ENCODE measurements around the gene RAB4B. TPM values are rescaled to one million over a fixed set of nuclear protein-coding genes. Genes with fewer than 3 reads are reported as not detected.

Gene RAB4B
- total RNA-seq, 1 donor = 13.8 TPM

DNA sequence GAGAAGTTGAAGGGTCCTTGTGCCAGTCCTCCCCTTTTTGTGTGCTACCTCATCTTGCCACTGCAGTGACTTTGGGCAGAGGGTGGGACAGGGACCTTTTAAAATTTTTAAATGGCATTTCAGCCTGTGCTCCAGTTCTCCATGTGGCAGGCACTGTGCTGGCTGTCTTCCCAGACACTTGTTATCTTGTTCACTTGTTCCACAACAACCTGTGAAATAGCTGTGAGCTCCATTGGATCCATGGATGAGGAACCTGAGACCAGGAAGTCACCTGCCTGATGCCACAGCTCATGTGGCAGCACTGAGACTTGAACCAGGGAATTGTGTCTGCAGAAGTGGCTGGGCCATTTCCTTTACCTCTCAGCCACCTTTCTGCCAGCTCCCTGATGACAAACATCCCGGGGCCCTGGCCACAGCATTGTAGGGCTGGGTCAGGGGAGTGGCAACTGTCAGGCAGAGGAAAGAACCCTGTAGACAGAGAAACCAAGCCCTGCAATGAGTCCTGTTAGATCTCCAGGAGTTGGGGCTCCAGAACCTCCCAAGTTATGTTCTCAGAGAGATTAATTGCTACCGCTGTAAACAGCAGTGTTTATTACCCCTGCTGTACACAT lies 27.3 kb downstream of the RAB4B start:
- TF ChIP-seq, protein P1, sequence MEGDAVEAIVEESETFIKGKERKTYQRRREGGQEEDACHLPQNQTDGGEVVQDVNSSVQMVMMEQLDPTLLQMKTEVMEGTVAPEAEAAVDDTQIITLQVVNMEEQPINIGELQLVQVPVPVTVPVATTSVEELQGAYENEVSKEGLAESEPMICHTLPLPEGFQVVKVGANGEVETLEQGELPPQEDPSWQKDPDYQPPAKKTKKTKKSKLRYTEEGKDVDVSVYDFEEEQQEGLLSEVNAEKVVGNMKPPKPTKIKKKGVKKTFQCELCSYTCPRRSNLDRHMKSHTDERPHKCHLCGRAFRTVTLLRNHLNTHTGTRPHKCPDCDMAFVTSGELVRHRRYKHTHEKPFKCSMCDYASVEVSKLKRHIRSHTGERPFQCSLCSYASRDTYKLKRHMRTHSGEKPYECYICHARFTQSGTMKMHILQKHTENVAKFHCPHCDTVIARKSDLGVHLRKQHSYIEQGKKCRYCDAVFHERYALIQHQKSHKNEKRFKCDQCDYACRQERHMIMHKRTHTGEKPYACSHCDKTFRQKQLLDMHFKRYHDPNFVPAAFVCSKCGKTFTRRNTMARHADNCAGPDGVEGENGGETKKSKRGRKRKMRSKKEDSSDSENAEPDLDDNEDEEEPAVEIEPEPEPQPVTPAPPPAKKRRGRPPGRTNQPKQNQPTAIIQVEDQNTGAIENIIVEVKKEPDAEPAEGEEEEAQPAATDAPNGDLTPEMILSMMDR (IDR thresholded peaks at IDR 0.05; ENCODE audit: extremely low read depth, low read depth, low read length) = no peak
- Histone ChIP-seq H3K4me2 (ENCODE audit: insufficient read depth, low read length) (no peak overlapping the region), H3K4me1 (ENCODE audit: insufficient read depth, low read length) (peaks cover 44% of the 10 kb centered on the region), H3K27ac (ENCODE audit: low read depth, low read length) (peak overlapping the region; percentile 69), H3K9me3 (ENCODE audit: low read depth, low read length) (no peaks in the 10 kb centered on the region), H2AFZ (ENCODE audit: low read length) (no peak overlapping the region), H3K4me3 (ENCODE audit: insufficient read depth, low read length) (no peak overlapping the region), H3K27me3 (ENCODE audit: insufficient read depth, low read length) (no peaks in the 10 kb centered on the region), H3K36me3 (ENCODE audit: insufficient read depth, low read length) (peaks cover 63% of the 10 kb centered on the region), H3K79me2 (ENCODE audit: insufficient read depth, low read length) (peaks cover 90% of the 10 kb centered on the region), H4K20me1 (ENCODE audit: insufficient read depth, low read length) (peaks cover 95% of the 10 kb centered on the region)
- peak; percentile 36 for DNase-seq (ENCODE audit: insufficient read length, low spot score, missing footprints)

- peaks cover 32% of the 10 kb centered on the region for H3K4me1 ChIP-seq (ENCODE audit: insufficient read depth, low read length)
- peak; percentile 100 for DNase-seq (ENCODE audit: insufficient read length, low spot score, missing footprints)
- peaks cover 78% of the 10 kb centered on the region for H3K79me2 ChIP-seq (ENCODE audit: insufficient read depth, low read length)
- H3K9me3 ChIP-seq (ENCODE audit: low read depth, low read length) = no peaks in the 10 kb centered on the region
- peaks cover 84% of the 10 kb centered on the region for H4K20me1 ChIP-seq (ENCODE audit: insufficient read depth, low read length)
- H2AFZ ChIP-seq (ENCODE audit: low read length) = peak overlapping the region; percentile 21
- H3K27me3 ChIP-seq (ENCODE audit: insufficient read depth, low read length) = no peaks in the 10 kb centered on the region
- TF ChIP-seq, protein P1 (IDR thresholded peaks at IDR 0.05; ENCODE audit: extremely low read depth, low read depth, low read length) = peak; percentile 94
- peak overlapping the region; percentile 69 for H3K27ac ChIP-seq (ENCODE audit: low read depth, low read length)
- H3K4me3 ChIP-seq (ENCODE audit: insufficient read depth, low read length) = peak overlapping the region; percentile 36
- H3K4me2 ChIP-seq (ENCODE audit: insufficient read depth, low read length) = peak overlapping the region; percentile 75
- H3K36me3 ChIP-seq (ENCODE audit: insufficient read depth, low read length) = peaks cover 51% of the 10 kb centered on the region
These were observed 28.5 kb downstream of the RAB4B start for GRCh38 chr19:40806423-40807146.

- H3K36me3 ChIP-seq (ENCODE audit: insufficient read depth, low read length) = peaks cover 43% of the 10 kb centered on the region
- TF ChIP-seq, protein P1 (IDR thresholded peaks at IDR 0.05; ENCODE audit: extremely low read depth, low read depth, low read length) = no peak
- H2AFZ ChIP-seq (ENCODE audit: low read length) = no peak overlapping the region
- H3K27ac ChIP-seq (ENCODE audit: low read depth, low read length) = peak overlapping the region; percentile 56
- no peaks in the 10 kb centered on the region for H3K9me3 ChIP-seq (ENCODE audit: low read depth, low read length)
- peak; percentile 75 for DNase-seq (ENCODE audit: insufficient read length, low spot score, missing footprints)
- H3K79me2 ChIP-seq (ENCODE audit: insufficient read depth, low read length) = peaks cover 70% of the 10 kb centered on the region
- peak overlapping the region; percentile 75 for H3K4me2 ChIP-seq (ENCODE audit: insufficient read depth, low read length)
- H3K27me3 ChIP-seq (ENCODE audit: insufficient read depth, low read length) = peaks cover 3% of the 10 kb centered on the region
- peaks cover 76% of the 10 kb centered on the region for H4K20me1 ChIP-seq (ENCODE audit: insufficient read depth, low read length)
- peaks cover 24% of the 10 kb centered on the region for H3K4me1 ChIP-seq (ENCODE audit: insufficient read depth, low read length)
- H3K4me3 ChIP-seq (ENCODE audit: insufficient read depth, low read length) = no peak overlapping the region
These were observed 29.3 kb downstream of the RAB4B start for GRCh38 chr19:40807147-40808020.

All from osteoblast (primary cell).